Measurements from ENCODE around the gene OSBPL3. TPM values are rescaled to one million over a fixed set of nuclear protein-coding genes. Genes with fewer than 3 reads are reported as not detected.

Gene OSBPL3
- polyA plus RNA-seq, 1 donor from 2014 or later, result 0.26 TPM

- H3K9me3 ChIP-seq (ENCODE audit: low read length), result no peaks in the 10 kb centered on the region
- no peaks in the 10 kb centered on the region for H3K36me3 ChIP-seq (ENCODE audit: insufficient read depth, low read length)
- no peaks in the 10 kb centered on the region for H4K20me1 ChIP-seq (ENCODE audit: insufficient read depth)
- no peaks in the 10 kb centered on the region for H3K27me3 ChIP-seq (ENCODE audit: insufficient read depth, low read depth, low read length)
- no peak overlapping the region for H3K9ac ChIP-seq (ENCODE audit: low read length)
- H3F3A ChIP-seq (ENCODE audit: insufficient read depth, low read length, poor library complexity, severe bottlenecking), result no peaks in the 10 kb centered on the region
- no peaks in the 10 kb centered on the region for H3K79me2 ChIP-seq (replicated peaks; ENCODE audit: insufficient read depth, low read length)
- no peak overlapping the region for H3K27ac ChIP-seq (ENCODE audit: low read length)
- H3K4me2 ChIP-seq (ENCODE audit: low read length), result no peak overlapping the region
- no peak overlapping the region for H3K4me3 ChIP-seq (ENCODE audit: low read length)
- H3K9me2 ChIP-seq (ENCODE audit: insufficient read depth, low read length), result no peaks in the 10 kb centered on the region
- H2AFZ ChIP-seq (ENCODE audit: low read depth, low read length), result no peak overlapping the region
- TF ChIP-seq CTCF (IDR thresholded peaks at IDR 0.05; ENCODE audit: poor library complexity, severe bottlenecking), result no peak
- no peak for TF ChIP-seq POLR2AphosphoS5 (IDR thresholded peaks at IDR 0.05)
- no peak for TF ChIP-seq RAD21 (conservative IDR thresholded peaks at IDR 0.05)
- TF ChIP-seq REST (IDR thresholded peaks at IDR 0.05; ENCODE audit: borderline replicate concordance), result no peak
- no peak for TF ChIP-seq TAF1 (IDR thresholded peaks at IDR 0.05; ENCODE audit: low read depth)
- TF ChIP-seq SMC3 (conservative IDR thresholded peaks at IDR 0.05; ENCODE audit: poor library complexity), result no peak
- TF ChIP-seq MXI1 (conservative IDR thresholded peaks at IDR 0.05; ENCODE audit: poor library complexity, severe bottlenecking), result no peak
- no peak for TF ChIP-seq EP300 (conservative IDR thresholded peaks at IDR 0.05; ENCODE audit: poor library complexity, severe bottlenecking)
- no peak for TF ChIP-seq EZH2 (IDR thresholded peaks at IDR 0.05; ENCODE audit: borderline replicate concordance, insufficient read depth, low read length, poor library complexity, severe bottlenecking)
These were observed 43.7 kb downstream of the OSBPL3 start for GRCh38 chr7:24936121-24936824.

GRCh38 chr7:24933298-24933697, 46.7 kb downstream of the OSBPL3 start:
- Histone ChIP-seq H3K27me3 (ENCODE audit: insufficient read depth, low read depth, low read length) (no peaks in the 10 kb centered on the region), H3K4me3 (ENCODE audit: low read length) (no peak overlapping the region), H3K9me3 (ENCODE audit: low read length) (no peaks in the 10 kb centered on the region), H4K20me1 (ENCODE audit: insufficient read depth) (no peaks in the 10 kb centered on the region), H3K36me3 (ENCODE audit: insufficient read depth, low read length) (no peaks in the 10 kb centered on the region), H3K9ac (ENCODE audit: low read length) (no peak overlapping the region), H2AFZ (ENCODE audit: low read depth, low read length) (no peak overlapping the region), H3K79me2 (replicated peaks; ENCODE audit: insufficient read depth, low read length) (no peaks in the 10 kb centered on the region), H3K27ac (ENCODE audit: low read length) (no peak overlapping the region), H3K9me2 (ENCODE audit: insufficient read depth, low read length) (no peaks in the 10 kb centered on the region), H3F3A (ENCODE audit: insufficient read depth, low read length, poor library complexity, severe bottlenecking) (no peaks in the 10 kb centered on the region), H3K4me2 (ENCODE audit: low read length) (no peak overlapping the region)
- TF ChIP-seq RAD21 (conservative IDR thresholded peaks at IDR 0.05) (no peak), MXI1 (conservative IDR thresholded peaks at IDR 0.05; ENCODE audit: poor library complexity, severe bottlenecking) (no peak), CTCF (IDR thresholded peaks at IDR 0.05; ENCODE audit: poor library complexity, severe bottlenecking) (no peak), REST (IDR thresholded peaks at IDR 0.05; ENCODE audit: borderline replicate concordance) (no peak), POLR2AphosphoS5 (IDR thresholded peaks at IDR 0.05) (no peak), EP300 (conservative IDR thresholded peaks at IDR 0.05; ENCODE audit: poor library complexity, severe bottlenecking) (no peak), TAF1 (IDR thresholded peaks at IDR 0.05; ENCODE audit: low read depth) (no peak), EZH2 (IDR thresholded peaks at IDR 0.05; ENCODE audit: borderline replicate concordance, insufficient read depth, low read length, poor library complexity, severe bottlenecking) (no peak), SMC3 (conservative IDR thresholded peaks at IDR 0.05; ENCODE audit: poor library complexity) (no peak)

Data from neural cell (in vitro differentiated cells).